IMR-90 (cell line): ENCODE measurements around the gene TMEM248. TPM values are rescaled to one million over a fixed set of nuclear protein-coding genes. Genes with fewer than 3 reads are reported as not detected.

Experiments
- ATAC-seq: fragments of 200-7000 bp; cut with Tn5 transposase; 2 replicates; pipeline ENCODE4 v1.9.1; 2020; ENCODE audit warnings: low read depth, mild to moderate bottlenecking, moderate library complexity
- BruUV-seq: library from RNA; stranded (reverse); fragments of 400-500 nt; replicated peaks from 2 replicates; lab custom pipeline; 2021; lab: Mats Ljungman, UMichigan
- CTCF ChIA-PET: fragments of 300-600 bp; formaldehyde crosslinking; extraction: SDS; loops from one replicate; lab custom pipeline; 2021; ENCODE audit warnings: antibody characterized with exemption; lab: Yijun Ruan, JAX
- POLR2A ChIA-PET: fragments of 300-600 bp; sonication (Branson Sonifier 250); formaldehyde crosslinking; loops from one replicate; lab custom pipeline; 2022; ENCODE audit warnings: antibody characterized with exemption; ENCODE audit not compliant: unreplicated experiment; lab: Charles Lee
- DNase-seq: peaks from one replicate; pipeline ENCODE4 v3.0.0; 2013
- H2AFZ ChIP-seq: replicated peaks from 2 replicates; pipeline ENCODE3; 2013; ENCODE audit warnings: low read length, mild to moderate bottlenecking; ENCODE audit not compliant: poor library complexity
- H2AK5ac ChIP-seq: 2 replicates; pipeline ENCODE4 v1.6.1; 2013; ENCODE audit warnings: low read depth, low read length, inconsistent platforms
- H2AK9ac ChIP-seq: replicated peaks from 2 replicates; pipeline ENCODE3; 2013; ENCODE audit warnings: mild to moderate bottlenecking, low read depth, low read length, moderate library complexity; ENCODE audit not compliant: poor library complexity
- H2BK120ac ChIP-seq: 2 replicates; pipeline ENCODE4 v1.6.1; 2013; ENCODE audit warnings: low read depth, low read length, inconsistent platforms
- H2BK15ac ChIP-seq: 3 replicates; pipeline ENCODE4 v1.6.1; 2013; ENCODE audit warnings: low read depth, low read length, inconsistent platforms
- H2BK20ac ChIP-seq: 2 replicates; pipeline ENCODE4 v1.6.1; 2013; ENCODE audit warnings: low read depth, mild to moderate bottlenecking, inconsistent platforms, low read length, moderate library complexity
- H2BK5ac ChIP-seq: 2 replicates; pipeline ENCODE4 v1.6.1; 2013; ENCODE audit warnings: mild to moderate bottlenecking, low read depth, low read length, inconsistent platforms; ENCODE audit not compliant: poor library complexity, severe bottlenecking
- H3K14ac ChIP-seq: replicated peaks from 2 replicates; pipeline ENCODE4 v1.6.1; 2013; ENCODE audit warnings: low read depth, low read length, inconsistent platforms
- H3K18ac ChIP-seq: 2 replicates; pipeline ENCODE4 v1.6.1; 2013; ENCODE audit warnings: low read depth, low read length, control low read depth
- H3K23ac ChIP-seq: 2 replicates; pipeline ENCODE4 v1.6.1; 2013; ENCODE audit warnings: low read depth, low read length, inconsistent platforms
- H3K27ac ChIP-seq: 2 replicates; pipeline ENCODE4 v1.5.1; 2013; ENCODE audit warnings: mild to moderate bottlenecking, control low read depth, low read length; ENCODE audit not compliant: insufficient read depth
- H3K27me3 ChIP-seq: 2 replicates; pipeline ENCODE4 v1.6.1; 2013; ENCODE audit warnings: low read length; ENCODE audit not compliant: control insufficient read depth, insufficient read depth
- H3K36me3 ChIP-seq: 2 replicates; pipeline ENCODE4 v1.6.1; 2013; ENCODE audit warnings: low read length, mixed read lengths; ENCODE audit not compliant: control insufficient read depth, insufficient read depth
- H3K4ac ChIP-seq: 2 replicates; pipeline ENCODE4 v1.6.1; 2013; ENCODE audit warnings: low read depth, low read length, inconsistent platforms
- H3K4me1 ChIP-seq: 2 replicates; pipeline ENCODE4 v1.6.1; 2013; ENCODE audit warnings: low read length, mixed read lengths; ENCODE audit not compliant: control insufficient read depth, insufficient read depth
- H3K4me2 ChIP-seq: 2 replicates; pipeline ENCODE4 v1.6.1; 2013; ENCODE audit warnings: low read depth, mild to moderate bottlenecking, control low read depth, low read length, moderate library complexity
- H3K4me3 ChIP-seq: 2 replicates; pipeline ENCODE4 v1.5.1; 2013; ENCODE audit warnings: low read depth, mild to moderate bottlenecking, control low read depth, low read length, moderate library complexity; ENCODE audit not compliant: insufficient read depth
- H3K56ac ChIP-seq: 2 replicates; pipeline ENCODE4 v1.6.1; 2013; ENCODE audit warnings: low read length, inconsistent platforms; ENCODE audit not compliant: insufficient read depth; ENCODE audit errors: extremely low read depth
- H3K79me1 ChIP-seq, 2 experiments: 2 replicates each; pipeline ENCODE4 v1.6.1; 2013; ENCODE audit warnings: low read length in 2 of 2, inconsistent platforms in 1 of 2, low read depth in 1 of 2
- H3K9ac ChIP-seq: 2 replicates; pipeline ENCODE4 v1.6.1; 2013; ENCODE audit warnings: low read depth, low read length, control low read depth
- H3K9me1 ChIP-seq: 2 replicates; pipeline ENCODE4 v1.6.1; 2013; ENCODE audit warnings: low read length, inconsistent platforms; ENCODE audit not compliant: insufficient read depth
- H3K9me3 ChIP-seq: 2 replicates; pipeline ENCODE4 v1.6.1; 2013; ENCODE audit warnings: low read length; ENCODE audit not compliant: control insufficient read depth, insufficient read depth
- H4K20me1 ChIP-seq: 2 replicates; pipeline ENCODE4 v1.6.1; 2013; ENCODE audit warnings: low read length, inconsistent platforms; ENCODE audit not compliant: insufficient read depth
- H4K5ac ChIP-seq: 2 replicates; pipeline ENCODE4 v1.6.1; 2013; ENCODE audit warnings: mild to moderate bottlenecking, low read depth, low read length, control low read depth
- H4K8ac ChIP-seq, 2 experiments: 2 replicates each; pipeline ENCODE4 v1.6.1; 2013; ENCODE audit warnings: low read depth in 2 of 2, low read length in 2 of 2, control low read depth in 1 of 2, inconsistent platforms in 1 of 2
- H4K91ac ChIP-seq: 2 replicates; pipeline ENCODE4 v1.6.1; 2013; ENCODE audit warnings: low read depth, low read length, inconsistent platforms; ENCODE audit not compliant: insufficient read depth
- CEBPB ChIP-seq: IDR thresholded peaks from 2 replicates; pipeline ENCODE4 v1.6.1; 2012; ENCODE audit warnings: low read depth, low read length, improper control_type of control experiment
- FOS ChIP-seq: fragments of 150-350 bp; IDR thresholded peaks from 2 replicates; pipeline ENCODE4 v1.6.1; 2016; ENCODE audit warnings: low read depth, low read length
- MAZ ChIP-seq: IDR thresholded peaks from 2 replicates; pipeline ENCODE4 v1.6.1; 2012; ENCODE audit warnings: low read depth, mild to moderate bottlenecking, low read length, improper control_type of control experiment, moderate library complexity, borderline replicate concordance
- MXI1 ChIP-seq: IDR thresholded peaks from 2 replicates; pipeline ENCODE4 v1.6.1; 2012; ENCODE audit warnings: low read depth, mild to moderate bottlenecking, low read length, moderate library complexity, borderline replicate concordance
- POLR2A ChIP-seq: IDR thresholded peaks from 2 replicates; pipeline ENCODE4 v1.6.1; 2012; ENCODE audit warnings: mild to moderate bottlenecking, low read depth, low read length
- RAD21 ChIP-seq: IDR thresholded peaks from 2 replicates; pipeline ENCODE4 v1.6.1; 2012; ENCODE audit warnings: low read length, improper control_type of control experiment
- RCOR1 ChIP-seq: IDR thresholded peaks from 2 replicates; pipeline ENCODE4 v1.6.1; 2012; ENCODE audit warnings: mild to moderate bottlenecking, low read length, improper control_type of control experiment; ENCODE audit not compliant: insufficient replicate concordance
- RFX5 ChIP-seq: IDR thresholded peaks from 2 replicates; pipeline ENCODE4 v1.8.0; 2012; ENCODE audit warnings: low read depth, mild to moderate bottlenecking, low read length, moderate library complexity
- SMC3 ChIP-seq: fragments of 150-350 bp; IDR thresholded peaks from 2 replicates; pipeline ENCODE4 v1.6.1; 2016; ENCODE audit warnings: low read depth, mild to moderate bottlenecking, antibody characterized with exemption, low read length, moderate library complexity
- WGBS, 2 experiments: methylation state at CpG; one replicate each; pipeline versions ENCODE4 v1.1.5 to v1.1.7; 2013; ENCODE audit warnings: missing lambda C conversion rate in 2 of 2; ENCODE audit not compliant: insufficient read length in 1 of 2; ENCODE audit errors: extremely low coverage in 2 of 2; 5-methylcytosine and 5-hydroxymethylcytosine counted together
- dilution Hi-C: fragments of 300-500 bp; cut with HindIII; formaldehyde crosslinking; loops from one replicate; pipeline ENCODE4 v1.14.3; 2018; ENCODE audit warnings: low sequenced_read_pairs; ENCODE audit not compliant: unreplicated experiment
- in situ Hi-C: fragments of 300-500 bp; cut with MboI; formaldehyde crosslinking; loops from 3 replicates; pipeline ENCODE4 v1.14.3; 2019; ENCODE audit warnings: low sequenced_read_pairs, inconsistent platforms, mixed read lengths
- intact Hi-C: fragments of 100-400 bp; cut with micrococcal nuclease; formaldehyde crosslinking; loops from 2 replicates; pipeline ENCODE4 v1.10.0; 2022
- polyA plus RNA-seq, 3 experiments: library from polyadenylated mRNA; depleted of rRNA; stranded (reverse); fragments of >200 nt; gene quantifications; 2 replicates each; pipeline ENCODE4 v1.2.3, GENCODE V29; 2012; ENCODE audit warnings: low replicate concordance in 1 of 3
- total RNA-seq: library from RNA; depleted of rRNA; stranded (reverse); fragments of >200 nt; gene quantifications from 2 replicates; pipeline ENCODE4 v1.2.3, GENCODE V29; 2012
- TF ChIP-seq, protein P1 (sequence below): fragments of 150-350 bp; IDR thresholded peaks from 2 replicates; pipeline ENCODE4 v1.6.1; 2017; ENCODE audit warnings: mild to moderate bottlenecking, antibody characterized with exemption, low read length, low read depth

The TMEM248 gene
- total and polyA plus RNA-seq, 2 of the 4 experiments (the other 2 are of a cell fraction) = 103 to 175 TPM

DNA sequence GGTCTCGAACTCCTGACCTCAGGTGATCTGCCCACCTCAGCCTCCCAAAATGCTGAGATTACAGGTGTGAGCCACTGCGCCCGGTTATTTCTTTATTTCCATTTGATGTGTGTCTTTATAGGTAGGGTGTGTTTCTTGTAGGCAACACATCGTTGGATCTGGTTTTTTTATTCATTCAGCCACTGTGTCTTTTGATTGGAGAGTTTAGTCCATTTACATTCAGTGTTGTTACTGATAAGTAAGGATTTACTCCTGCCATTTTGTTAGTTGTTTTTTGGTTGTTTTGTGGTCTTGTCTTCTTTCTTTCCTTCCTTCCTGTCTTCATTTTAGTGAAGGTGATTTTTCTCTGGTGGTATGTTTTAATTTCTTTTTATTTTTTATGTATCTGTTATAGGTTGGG is 16.9 kb downstream of the TMEM248 start:
- peaks cover 21 to 68% of the 10 kb centered on the region in 2 experiments for H3K79me1 ChIP-seq
- no peak overlapping the region for H3K14ac ChIP-seq
- peaks cover 2% of the 10 kb centered on the region; the same call in 1 of the 2 replicates for H3K4me1 ChIP-seq
- dilution Hi-C loops (no loop called here), intact Hi-C loops (no loop called here), in situ Hi-C loops (no loop called here)
- no peak overlapping the region for H4K5ac ChIP-seq
- H4K20me1 ChIP-seq = peaks cover 69% of the 10 kb centered on the region
- TF ChIP-seq RFX5 (no peak), SMC3 (no peak), RCOR1 (no peak), MXI1 (no peak), FOS (no peak), POLR2A (no peak), MAZ (no peak), RAD21 (no peak), CEBPB (no peak)
- TF ChIP-seq, protein P1, sequence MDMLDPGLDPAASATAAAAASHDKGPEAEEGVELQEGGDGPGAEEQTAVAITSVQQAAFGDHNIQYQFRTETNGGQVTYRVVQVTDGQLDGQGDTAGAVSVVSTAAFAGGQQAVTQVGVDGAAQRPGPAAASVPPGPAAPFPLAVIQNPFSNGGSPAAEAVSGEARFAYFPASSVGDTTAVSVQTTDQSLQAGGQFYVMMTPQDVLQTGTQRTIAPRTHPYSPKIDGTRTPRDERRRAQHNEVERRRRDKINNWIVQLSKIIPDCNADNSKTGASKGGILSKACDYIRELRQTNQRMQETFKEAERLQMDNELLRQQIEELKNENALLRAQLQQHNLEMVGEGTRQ = no peak
- no peak overlapping the region for H3K4me2 ChIP-seq
- H2BK5ac ChIP-seq = no peak overlapping the region
- ChIA-PET POLR2A (no interaction called here), CTCF (no interaction called here)
- no peak overlapping the region for H2BK20ac ChIP-seq
- no peak overlapping the region for H4K91ac ChIP-seq
- no peak overlapping the region for H2AK5ac ChIP-seq
- no peak overlapping the region for H2AK9ac ChIP-seq
- no peak for DNase-seq
- no peak overlapping the region for H3K4me3 ChIP-seq
- no peak overlapping the region for H3K18ac ChIP-seq
- H3K27me3 ChIP-seq = no peaks in the 10 kb centered on the region
- no peak overlapping the region for H2BK120ac ChIP-seq
- ATAC-seq = no peak
- H3K9me3 ChIP-seq = no peaks in the 10 kb centered on the region
- H3K36me3 ChIP-seq = peaks cover 17% of the 10 kb centered on the region
- peaks cover 5% of the 10 kb centered on the region; the same call in 1 of the 2 replicates for H3K9me1 ChIP-seq
- H3K4ac ChIP-seq = no peak overlapping the region
- no peak overlapping the region for H2AFZ ChIP-seq
- no peak overlapping the region for H3K9ac ChIP-seq
- WGBS, 2 experiments = no CpG with 5 or more reads among the region's 4 CpGs
- BruUV-seq = no TSS peak
- H3K27ac ChIP-seq = no peak overlapping the region
- no peak overlapping the region for H3K23ac ChIP-seq
- H3K56ac ChIP-seq = no peak overlapping the region
- no peak overlapping the region for H4K8ac ChIP-seq
- no peak overlapping the region for H2BK15ac ChIP-seq
